HT1080 (cell line): ENCODE data around the gene RARG. TPM values are rescaled to one million over a fixed set of nuclear protein-coding genes. Genes with fewer than 3 reads are reported as not detected.

Experiments
- DNase-seq: peaks from one replicate; pipeline ENCODE4 v3.0.0-alpha.2; 2015; ENCODE audit warnings: low read depth
- polyA plus RNA-seq, 2 experiments: library from polyadenylated mRNA; depleted of rRNA; stranded (reverse); fragments of >200 nt; gene quantifications; 2 replicates each; pipeline ENCODE4 v1.2.3, GENCODE V29; 2015
- total RNA-seq: library from RNA; depleted of rRNA; stranded (reverse); fragments of >200 nt; shearing (Covaris generic); gene quantifications from 2 replicates; pipeline ENCODE4 v1.2.3, GENCODE V29; 2014; rRNA removed

Gene RARG
- total RNA-seq, result 10.8 and 17.4 TPM in 2 replicates
- polyA plus RNA-seq (2015; cell fraction: cytosol; rRNA removed), result 23.0 and 23.6 TPM in 2 replicates
- polyA plus RNA-seq (2015; cell fraction: nucleus; rRNA removed), result 24.7 and 25.6 TPM in 2 replicates

DNA sequence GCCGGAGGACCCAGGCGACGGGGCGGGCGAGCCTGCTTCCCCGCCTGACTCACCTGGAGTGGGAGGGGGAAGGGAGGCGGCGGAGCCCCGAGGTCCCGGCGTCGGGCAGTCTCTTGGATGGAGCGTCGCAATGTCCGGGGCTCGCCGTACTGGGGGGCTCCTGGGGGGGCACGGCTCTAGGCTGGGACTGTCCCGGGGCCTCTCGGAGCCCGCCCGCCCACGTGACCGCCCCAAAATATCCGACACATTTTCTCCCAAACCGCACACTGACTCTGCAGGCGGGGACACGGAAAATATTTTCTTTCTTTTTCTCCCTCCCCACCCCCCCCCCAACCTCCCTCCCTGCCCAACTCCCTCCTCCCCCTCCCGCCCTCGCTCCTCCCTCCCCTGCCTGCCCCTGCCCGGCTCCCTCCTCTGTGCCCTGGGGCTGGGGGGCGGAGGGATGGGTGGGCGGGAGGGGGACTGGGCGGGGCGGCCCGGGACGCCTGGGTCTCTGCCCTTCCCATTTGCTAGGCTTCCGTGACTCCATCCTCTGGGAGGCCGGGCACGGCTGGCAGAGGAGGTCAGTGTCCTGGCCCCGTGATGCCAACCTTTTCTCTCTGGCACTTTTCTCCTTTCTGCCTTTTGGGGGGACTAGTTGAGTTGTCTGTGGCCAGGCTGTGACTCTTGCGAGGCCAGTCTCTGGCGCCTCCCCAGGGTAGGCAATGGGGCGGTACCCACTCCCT, at the start of gene RARG:
Gene RARG, minus strand, starts transcription at position 289 of the 725 bp plus-strand sequence. CDS start 4,664 bp downstream, outside the sequence.
- peak; percentile 61 for DNase-seq

DNA sequence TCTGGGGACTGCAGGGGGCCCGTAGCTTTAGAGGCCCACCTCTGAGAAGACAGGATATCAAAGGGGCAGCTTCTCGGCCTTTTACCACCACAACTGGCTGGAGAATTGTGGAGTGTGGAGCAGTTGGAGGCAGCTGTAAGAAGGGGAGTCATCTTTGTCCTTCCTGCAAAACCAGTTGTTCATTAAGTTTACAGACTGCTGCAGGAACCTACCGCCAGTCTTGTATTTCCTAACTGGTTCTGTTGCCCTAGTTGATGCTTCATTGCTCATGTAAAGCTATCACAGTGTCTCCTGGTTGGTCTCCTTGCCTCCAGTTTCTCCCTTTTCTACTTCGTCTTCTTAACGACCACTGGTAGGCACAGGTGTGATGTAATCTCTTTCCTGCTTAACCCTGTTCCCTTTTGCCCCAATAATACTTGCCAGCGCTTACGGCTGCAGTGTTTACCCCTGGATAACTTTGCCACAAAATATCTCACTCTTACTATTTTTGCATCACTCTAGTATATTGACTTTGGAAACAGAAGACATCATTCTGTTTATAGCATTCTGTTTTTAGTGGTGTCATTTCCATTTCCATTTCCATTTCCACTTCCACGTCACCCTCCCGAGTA, 48.0 kb upstream of the RARG start:
- DNase-seq, result no peak

GRCh38 chr12:53279283-53279869, 47.4 kb upstream of the RARG start:
- no peak for DNase-seq

DNA sequence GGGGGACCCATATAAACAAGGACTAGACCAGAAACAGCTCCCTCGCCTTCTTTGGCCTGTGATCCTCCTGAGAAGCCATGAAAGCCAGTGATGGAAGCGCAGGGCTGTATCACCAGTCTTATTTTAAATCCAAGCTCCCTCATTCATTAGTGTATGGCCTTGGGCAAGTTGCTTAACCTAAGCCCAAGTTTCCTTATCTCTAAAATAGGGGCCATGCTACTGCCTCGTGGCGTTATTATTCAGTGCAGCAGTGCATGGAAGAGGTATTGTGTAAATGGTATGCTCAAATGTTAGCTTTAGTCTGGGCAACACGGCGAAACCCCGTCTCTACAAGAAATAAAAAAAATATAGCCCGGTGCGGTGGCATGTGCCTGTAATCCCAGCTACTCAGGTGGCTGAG, 46.0 kb upstream of the RARG start:
- no peak for DNase-seq

DNA sequence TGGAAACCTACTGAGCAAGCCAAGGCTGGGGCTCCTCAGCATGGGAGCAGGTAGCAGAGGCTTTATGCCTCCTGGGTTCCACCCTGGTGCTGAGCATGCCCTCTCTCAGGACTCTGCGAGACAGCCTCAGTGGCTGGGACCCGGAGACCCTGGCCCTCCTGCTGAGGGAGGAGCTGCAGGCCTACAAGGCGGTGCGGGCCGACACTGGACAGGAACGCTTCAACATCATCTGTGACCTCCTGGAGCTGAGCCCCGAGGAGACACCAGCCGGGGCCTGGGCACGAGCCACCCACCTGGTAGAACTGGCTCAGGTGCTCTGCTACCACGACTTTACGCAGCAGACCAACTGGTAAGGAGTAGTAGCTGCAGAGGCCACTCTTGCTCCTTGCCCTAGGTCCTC, 44.5 kb upstream of the RARG start:
- no peak for DNase-seq

GRCh38 chr12:53274445-53274844, 42.4 kb upstream of the RARG start:
- DNase-seq, result no peak

DNA sequence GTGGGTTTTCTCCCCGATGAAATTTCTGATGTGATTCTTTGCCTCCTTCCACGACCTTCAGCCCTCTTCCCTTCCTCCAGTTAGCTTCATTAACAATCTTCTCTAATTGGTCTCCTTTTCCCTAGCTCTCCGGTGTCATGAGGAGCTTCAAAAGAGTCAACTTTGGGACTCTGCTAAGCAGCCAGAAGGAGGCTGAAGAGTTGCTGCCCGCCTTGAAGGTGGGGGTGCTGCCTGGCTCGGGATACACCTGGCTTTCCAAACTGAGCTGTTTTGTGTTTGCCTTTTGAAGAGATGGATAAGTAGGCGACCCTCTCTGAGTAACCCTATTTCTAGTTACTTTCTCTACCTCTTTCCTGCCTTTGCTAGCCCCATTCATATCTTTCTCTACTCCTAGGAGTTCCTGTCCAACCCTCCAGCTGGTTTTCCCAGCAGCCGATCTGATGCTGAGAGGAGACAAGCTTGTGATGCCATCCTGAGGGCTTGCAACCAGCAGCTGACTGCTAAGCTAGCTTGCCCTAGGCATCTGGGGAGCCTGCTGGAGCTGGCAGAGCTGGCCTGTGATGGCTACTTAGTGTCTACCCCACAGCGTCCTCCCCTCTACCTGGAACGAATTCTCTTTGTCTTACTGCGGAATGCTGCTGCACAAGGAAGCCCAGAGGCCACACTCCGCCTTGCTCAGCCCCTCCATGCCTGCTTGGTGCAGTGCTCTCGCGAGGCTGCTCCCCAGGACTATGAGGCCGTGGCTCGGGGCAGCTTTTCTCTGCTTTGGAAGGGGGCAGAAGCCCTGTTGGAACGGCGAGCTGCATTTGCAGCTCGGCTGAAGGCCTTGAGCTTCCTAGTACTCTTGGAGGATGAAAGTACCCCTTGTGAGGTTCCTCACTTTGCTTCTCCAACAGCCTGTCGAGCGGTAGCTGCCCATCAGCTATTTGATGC, 36.9 kb upstream of the RARG start:
- no peak for DNase-seq

GRCh38 chr12:53267999-53268629, 36.1 kb upstream of the RARG start, which contains the start of gene ESPL1:
ESPL1 (plus strand) TSS chr12:53268299; CDS start chr12:53268767, 468 bp downstream.
- DNase-seq, result peak; percentile 77

GRCh38 chr12:53267306-53267998, 35.4 kb upstream of the RARG start:
- no peak for DNase-seq

- no peak for DNase-seq
These were observed 33.8 kb upstream of the RARG start for GRCh38 chr12:53265783-53266182.

- DNase-seq, result no peak
These were observed 27.9 kb upstream of the RARG start for GRCh38 chr12:53259891-53260290.

GRCh38 chr12:53258541-53259539, 26.8 kb upstream of the RARG start:
- no peak for DNase-seq

DNA sequence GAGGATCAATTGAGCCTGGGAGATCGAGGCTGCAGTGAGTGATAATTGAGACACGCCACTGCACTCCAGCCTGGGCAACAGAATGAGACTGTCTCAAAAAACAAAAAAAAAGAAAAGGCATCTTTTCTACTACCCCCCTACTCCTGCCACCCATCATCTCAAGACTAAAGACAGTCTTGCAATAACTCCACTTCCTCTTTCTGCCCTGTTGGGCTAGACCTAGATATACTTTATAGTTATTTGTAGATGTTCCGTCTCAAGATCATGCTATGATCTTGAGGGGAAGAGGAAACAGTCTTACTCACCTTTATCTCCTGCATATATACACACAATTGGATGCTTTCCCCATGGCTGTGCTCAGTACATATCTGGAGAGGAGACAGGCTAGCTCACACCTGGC, 24.0 kb upstream of the RARG start:
- no peak for DNase-seq

DNA sequence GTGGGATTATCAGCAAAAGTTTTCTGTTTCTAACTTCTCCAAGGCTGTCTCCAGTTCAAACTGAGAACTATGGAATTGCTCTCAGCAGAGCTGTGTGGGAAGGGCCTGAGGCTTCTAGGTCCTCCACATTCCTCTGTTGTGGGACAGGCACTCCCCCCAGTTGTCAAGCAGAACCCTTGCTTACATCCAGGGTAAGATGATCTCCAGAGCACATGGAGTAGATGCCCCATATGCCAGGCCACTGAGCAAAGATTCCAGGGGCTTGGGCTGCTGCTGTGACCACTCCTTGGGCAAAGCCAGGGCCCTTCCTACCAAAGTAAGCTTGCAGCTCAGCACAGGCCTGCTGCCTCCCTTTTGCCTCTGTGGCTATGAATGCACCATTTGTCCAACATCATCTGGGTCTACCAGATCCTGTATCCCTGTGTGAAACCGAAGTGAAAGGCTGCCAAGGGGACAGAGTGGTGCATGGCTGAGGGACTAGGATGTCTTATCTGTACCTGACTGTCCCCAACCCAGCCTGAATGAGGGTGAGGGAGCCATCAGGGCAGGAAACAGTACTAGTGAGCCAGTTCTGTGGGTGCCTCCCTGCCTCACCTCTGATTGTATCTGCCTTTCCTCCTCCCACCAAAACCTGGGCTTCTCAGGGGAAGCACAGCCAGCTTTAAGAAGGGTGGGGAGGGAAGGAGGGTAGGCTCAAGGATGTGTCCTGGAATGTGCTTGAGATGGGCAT, 23.0 kb upstream of the RARG start:
- DNase-seq, result no peak

DNA sequence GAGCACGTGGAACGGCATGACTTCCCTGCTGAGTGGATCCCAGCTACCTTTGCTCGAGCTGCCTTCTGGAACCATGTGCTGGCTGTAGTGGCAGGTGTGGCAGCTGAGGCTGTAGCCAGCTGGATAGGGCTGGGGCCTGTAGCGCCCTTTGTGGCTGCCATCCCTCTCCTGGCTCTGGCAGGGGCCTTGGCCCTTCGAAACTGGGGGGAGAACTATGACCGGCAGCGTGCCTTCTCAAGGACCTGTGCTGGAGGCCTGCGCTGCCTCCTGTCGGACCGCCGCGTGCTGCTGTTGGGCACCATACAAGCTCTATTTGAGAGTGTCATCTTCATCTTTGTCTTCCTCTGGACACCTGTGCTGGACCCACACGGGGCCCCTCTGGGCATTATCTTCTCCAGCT, 21.3 kb upstream of the RARG start:
- DNase-seq, result no peak

DNA sequence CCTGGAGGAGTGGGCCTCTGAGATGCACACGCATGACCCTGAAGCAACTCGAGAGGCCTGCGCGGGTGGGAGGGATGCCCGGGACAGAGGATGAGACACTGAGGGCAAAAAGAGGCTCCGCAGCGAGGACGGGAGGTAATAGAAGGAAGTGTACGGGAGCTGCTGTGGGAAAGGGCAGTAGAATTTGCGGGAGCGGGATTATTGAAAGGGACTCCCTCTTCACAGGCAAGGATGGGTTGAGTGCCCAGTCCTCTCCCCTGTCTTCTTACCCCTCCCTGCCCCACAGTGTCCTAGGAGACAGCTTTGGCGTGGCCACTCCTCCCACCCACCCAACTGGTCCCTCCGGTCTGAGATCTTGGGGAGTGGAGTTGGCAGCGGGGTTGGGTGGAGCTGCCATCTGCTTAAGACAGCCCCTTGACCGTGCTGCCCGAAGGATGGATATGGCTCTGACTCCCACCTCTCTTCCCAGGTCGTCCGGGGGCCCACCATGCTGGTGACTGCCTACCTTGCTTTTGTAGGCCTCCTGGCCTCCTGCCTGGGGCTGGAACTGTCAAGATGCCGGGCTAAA, 20.4 kb upstream of the RARG start:
- DNase-seq, result no peak

- peak; percentile 61 for DNase-seq
These were observed 19.7 kb upstream of the RARG start for GRCh38 chr12:53251477-53252348.
